ENCODE results near the gene SYNC. TPM values are rescaled to one million over a fixed set of nuclear protein-coding genes. Genes with fewer than 3 reads are reported as not detected.
"Not testable (repeated sequence)": the region's sequence is repeated elsewhere in the genome, so short reads cannot be mapped to it uniquely, and the experiment has no call there.

Gene SYNC
- polyA plus RNA-seq, 3 donors: 0.05 TPM; not detected in 2

DNA sequence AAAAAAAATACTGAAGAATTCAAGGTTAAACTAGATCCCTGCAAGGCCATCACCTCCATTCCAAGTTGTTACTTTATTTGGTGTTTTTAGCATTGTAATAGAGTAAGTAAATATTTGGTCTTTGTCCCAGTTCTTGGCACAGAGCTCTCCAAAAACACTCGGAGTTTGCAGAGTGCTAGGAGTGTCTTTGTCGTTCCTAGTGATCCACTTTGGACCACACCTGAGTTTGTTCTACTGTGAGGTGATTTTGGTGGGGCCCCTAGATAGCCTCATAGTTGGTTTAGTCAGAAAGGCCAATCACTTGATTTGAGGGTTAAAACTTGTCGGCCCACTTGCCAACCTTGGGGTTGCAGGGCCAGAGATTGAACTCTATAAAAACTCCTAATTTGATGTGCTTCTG lies 25.6 kb downstream of the SYNC start:
- Histone ChIP-seq H3K4me1 (ENCODE audit: control insufficient read depth in 1 of 2, insufficient read depth in 2 of 2, low read length in 2 of 2) (no peaks in the 10 kb centered on the region), H3K4me2 (replicated peaks; ENCODE audit: extremely low read depth, low read length, poor library complexity, severe bottlenecking) (no peak overlapping the region), H3K9ac (ENCODE audit: insufficient read depth, low read length, poor library complexity, severe bottlenecking) (no peak overlapping the region), H3K36me3 (replicated peaks in 1 of 2; ENCODE audit: control insufficient read depth in 1 of 2, insufficient read depth in 2 of 2, low read length in 2 of 2) (peaks cover 87 to 98% of the 10 kb centered on the region in 2 donors), H3K9me3 (replicated peaks in 1 of 2; ENCODE audit: control insufficient read depth in 1 of 2, insufficient read depth in 1 of 2, low read length in 2 of 2) (no peaks in the 10 kb centered on the region), H2AFZ (ENCODE audit: insufficient read depth, low read depth, low read length, poor library complexity, severe bottlenecking) (no peak overlapping the region), H4K20me1 (ENCODE audit: insufficient read depth, low read length) (peaks cover 7% of the 10 kb centered on the region), H3K4me3 (replicated peaks in 1 of 3; ENCODE audit: low read depth in 2 of 3, low read length in 3 of 3) (no peak overlapping the region), H3K27ac (ENCODE audit: low read depth in 1 of 2, low read length in 2 of 2) (no peak overlapping the region), H3K27me3 (ENCODE audit: control insufficient read depth in 2 of 2, insufficient read depth in 2 of 2, low read length in 2 of 2) (no peaks in the 10 kb centered on the region), H3K79me2 (ENCODE audit: insufficient read depth, low read length) (no peaks in the 10 kb centered on the region)
- WGBS (ENCODE audit: insufficient coverage): 100% methylated on average over 2 of the region's 3 CpGs
- TF ChIP-seq, protein P1, sequence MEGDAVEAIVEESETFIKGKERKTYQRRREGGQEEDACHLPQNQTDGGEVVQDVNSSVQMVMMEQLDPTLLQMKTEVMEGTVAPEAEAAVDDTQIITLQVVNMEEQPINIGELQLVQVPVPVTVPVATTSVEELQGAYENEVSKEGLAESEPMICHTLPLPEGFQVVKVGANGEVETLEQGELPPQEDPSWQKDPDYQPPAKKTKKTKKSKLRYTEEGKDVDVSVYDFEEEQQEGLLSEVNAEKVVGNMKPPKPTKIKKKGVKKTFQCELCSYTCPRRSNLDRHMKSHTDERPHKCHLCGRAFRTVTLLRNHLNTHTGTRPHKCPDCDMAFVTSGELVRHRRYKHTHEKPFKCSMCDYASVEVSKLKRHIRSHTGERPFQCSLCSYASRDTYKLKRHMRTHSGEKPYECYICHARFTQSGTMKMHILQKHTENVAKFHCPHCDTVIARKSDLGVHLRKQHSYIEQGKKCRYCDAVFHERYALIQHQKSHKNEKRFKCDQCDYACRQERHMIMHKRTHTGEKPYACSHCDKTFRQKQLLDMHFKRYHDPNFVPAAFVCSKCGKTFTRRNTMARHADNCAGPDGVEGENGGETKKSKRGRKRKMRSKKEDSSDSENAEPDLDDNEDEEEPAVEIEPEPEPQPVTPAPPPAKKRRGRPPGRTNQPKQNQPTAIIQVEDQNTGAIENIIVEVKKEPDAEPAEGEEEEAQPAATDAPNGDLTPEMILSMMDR (IDR thresholded peaks at IDR 0.05): no peak
- H3K4me3 Mint-ChIP-seq: no peak overlapping the region
- H3K27ac Mint-ChIP-seq: no peak overlapping the region
- H3K27me3 Mint-ChIP-seq (ENCODE audit: low read depth in 3 of 3): no peaks in the 10 kb centered on the region
- no peak for DNase-seq
- peaks cover 76 to 98% of the 10 kb centered on the region in 2 donors for H3K36me3 Mint-ChIP-seq
- intact Hi-C loops (cut with micrococcal nuclease): no loop called here
- no peaks in the 10 kb centered on the region for H3K4me1 Mint-ChIP-seq
- no peaks in the 10 kb centered on the region for H3K9me3 Mint-ChIP-seq

DNA sequence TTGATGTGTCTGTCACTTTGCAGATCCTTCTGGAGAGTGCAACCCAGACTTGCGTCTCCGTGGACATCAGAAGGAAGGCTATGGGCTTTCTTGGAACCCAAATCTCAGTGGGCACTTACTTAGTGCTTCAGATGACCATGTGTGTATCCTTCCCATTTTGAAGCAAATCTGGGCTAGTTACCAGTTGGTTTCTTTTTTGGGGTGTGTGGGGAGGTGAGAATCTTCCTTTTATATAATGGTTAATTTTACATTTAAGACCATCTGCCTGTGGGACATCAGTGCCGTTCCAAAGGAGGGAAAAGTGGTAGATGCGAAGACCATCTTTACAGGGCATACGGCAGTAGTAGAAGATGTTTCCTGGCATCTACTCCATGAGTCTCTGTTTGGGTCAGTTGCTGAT lies 33.9 kb downstream of the SYNC start:
- H3K4me3 Mint-ChIP-seq; DNase-seq; H2AFZ ChIP-seq (ENCODE audit: insufficient read depth, low read depth, low read length, poor library complexity, severe bottlenecking); H3K27me3 Mint-ChIP-seq (ENCODE audit: low read depth in 3 of 3); H3K4me3 ChIP-seq (replicated peaks in 1 of 3; ENCODE audit: low read depth in 2 of 3, low read length in 3 of 3); H3K4me1 Mint-ChIP-seq; H3K9me3 ChIP-seq (replicated peaks in 1 of 2; ENCODE audit: control insufficient read depth in 1 of 2, insufficient read depth in 1 of 2, low read length in 2 of 2); H3K4me2 ChIP-seq (replicated peaks; ENCODE audit: extremely low read depth, low read length, poor library complexity, severe bottlenecking); H3K27me3 ChIP-seq (ENCODE audit: control insufficient read depth in 2 of 2, insufficient read depth in 2 of 2, low read length in 2 of 2); H3K9me3 Mint-ChIP-seq; H3K4me1 ChIP-seq (ENCODE audit: control insufficient read depth in 1 of 2, insufficient read depth in 2 of 2, low read length in 2 of 2); H3K27ac ChIP-seq (ENCODE audit: low read depth in 1 of 2, low read length in 2 of 2); H3K9ac ChIP-seq (ENCODE audit: insufficient read depth, low read length, poor library complexity, severe bottlenecking); intact Hi-C loops (cut with micrococcal nuclease): not testable (repeated sequence)
- H3K79me2 ChIP-seq (ENCODE audit: insufficient read depth, low read length): peaks cover 38% of the 10 kb centered on the region
- H4K20me1 ChIP-seq (ENCODE audit: insufficient read depth, low read length): peaks cover 53% of the 10 kb centered on the region
- 100% methylated on average over 1 of the region's 5 CpGs for WGBS (ENCODE audit: insufficient coverage)
- H3K27ac Mint-ChIP-seq: peak overlapping the region in 2 of 7 donors; percentile 5 to 6
- H3K36me3 ChIP-seq (replicated peaks in 1 of 2; ENCODE audit: control insufficient read depth in 1 of 2, insufficient read depth in 2 of 2, low read length in 2 of 2): peaks cover 92 to 97% of the 10 kb centered on the region in 2 donors
- H3K36me3 Mint-ChIP-seq: peaks cover 77 to 96% of the 10 kb centered on the region in 2 donors

Data from CD14-positive monocyte (primary cell).